Nephron progenitor cell (in vitro differentiated cells): ENCODE measurements around the gene WFDC12.

Experiments used
- DNase-seq: peaks from one replicate; pipeline ENCODE4 v3.0.0; 2021
- H3K27ac Mint-ChIP-seq: 2 replicates; pipeline ENCODE4 v1.8.0; 2021; ENCODE audit warnings: mild to moderate bottlenecking, moderate library complexity, mixed read lengths
- H3K27me3 Mint-ChIP-seq: 2 replicates; pipeline ENCODE4 v1.8.0; 2021; ENCODE audit warnings: mild to moderate bottlenecking, low read depth, mixed read lengths; ENCODE audit not compliant: poor library complexity
- H3K36me3 Mint-ChIP-seq: 2 replicates; pipeline ENCODE4 v1.8.0; 2021; ENCODE audit warnings: low read depth, mixed read lengths
- H3K4me1 Mint-ChIP-seq: 2 replicates; pipeline ENCODE4 v1.8.0; 2021; ENCODE audit warnings: mixed read lengths
- H3K4me3 Mint-ChIP-seq: 2 replicates; pipeline ENCODE4 v1.8.0; 2021; ENCODE audit warnings: mild to moderate bottlenecking, moderate library complexity, mixed read lengths
- H3K9me3 Mint-ChIP-seq: 2 replicates; pipeline ENCODE4 v1.8.0; 2021; ENCODE audit warnings: mild to moderate bottlenecking, moderate library complexity, mixed read lengths
- TF ChIP-seq, protein P1 (sequence below): fragments of 200-600 bp; sonication (generic); IDR thresholded peaks from 2 replicates; pipeline ENCODE4 v1.5.0; 2021; ENCODE audit warnings: antibody characterized with exemption

Gene WFDC12

GRCh38 chr20:45117581-45117980 is 6.7 kb downstream of the WFDC12 start:
- TF ChIP-seq, protein P1, sequence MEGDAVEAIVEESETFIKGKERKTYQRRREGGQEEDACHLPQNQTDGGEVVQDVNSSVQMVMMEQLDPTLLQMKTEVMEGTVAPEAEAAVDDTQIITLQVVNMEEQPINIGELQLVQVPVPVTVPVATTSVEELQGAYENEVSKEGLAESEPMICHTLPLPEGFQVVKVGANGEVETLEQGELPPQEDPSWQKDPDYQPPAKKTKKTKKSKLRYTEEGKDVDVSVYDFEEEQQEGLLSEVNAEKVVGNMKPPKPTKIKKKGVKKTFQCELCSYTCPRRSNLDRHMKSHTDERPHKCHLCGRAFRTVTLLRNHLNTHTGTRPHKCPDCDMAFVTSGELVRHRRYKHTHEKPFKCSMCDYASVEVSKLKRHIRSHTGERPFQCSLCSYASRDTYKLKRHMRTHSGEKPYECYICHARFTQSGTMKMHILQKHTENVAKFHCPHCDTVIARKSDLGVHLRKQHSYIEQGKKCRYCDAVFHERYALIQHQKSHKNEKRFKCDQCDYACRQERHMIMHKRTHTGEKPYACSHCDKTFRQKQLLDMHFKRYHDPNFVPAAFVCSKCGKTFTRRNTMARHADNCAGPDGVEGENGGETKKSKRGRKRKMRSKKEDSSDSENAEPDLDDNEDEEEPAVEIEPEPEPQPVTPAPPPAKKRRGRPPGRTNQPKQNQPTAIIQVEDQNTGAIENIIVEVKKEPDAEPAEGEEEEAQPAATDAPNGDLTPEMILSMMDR = no peak
- Mint-ChIP-seq H3K27ac (no peak overlapping the region), H3K36me3 (no peaks in the 10 kb centered on the region), H3K9me3 (peaks cover 12% of the 10 kb centered on the region), H3K4me3 (no peak overlapping the region), H3K27me3 (peaks cover 55% of the 10 kb centered on the region), H3K4me1 (no peaks in the 10 kb centered on the region)
- DNase-seq = no peak

- TF ChIP-seq, protein P1 = no peak
- DNase-seq = no peak
- H3K9me3 Mint-ChIP-seq = peaks cover 7% of the 10 kb centered on the region
- no peak overlapping the region for H3K4me3 Mint-ChIP-seq
- H3K36me3 Mint-ChIP-seq = no peaks in the 10 kb centered on the region
- peaks cover 56% of the 10 kb centered on the region for H3K27me3 Mint-ChIP-seq
- no peak overlapping the region for H3K27ac Mint-ChIP-seq
- no peaks in the 10 kb centered on the region for H3K4me1 Mint-ChIP-seq
Observed at GRCh38 chr20:45115829-45116228, 8.4 kb downstream of the WFDC12 start.

- TF ChIP-seq, protein P1 = no peak
- H3K27me3 Mint-ChIP-seq = peaks cover 52% of the 10 kb centered on the region
- H3K9me3 Mint-ChIP-seq = peaks cover 4% of the 10 kb centered on the region
- H3K27ac Mint-ChIP-seq = peak overlapping the region; percentile 22
- no peak for DNase-seq
- H3K4me1 Mint-ChIP-seq = no peaks in the 10 kb centered on the region
- H3K36me3 Mint-ChIP-seq = no peaks in the 10 kb centered on the region
- no peak overlapping the region for H3K4me3 Mint-ChIP-seq
Observed at GRCh38 chr20:45115386-45115774, 8.9 kb downstream of the WFDC12 start.

GRCh38 chr20:45114465-45115385 is 9.5 kb downstream of the WFDC12 start, which contains the start of gene WFDC5:
TSS of gene WFDC5 (minus strand) at chr20:45115174. CDS start at chr20:45115083, 91 bp downstream.
- H3K4me3 Mint-ChIP-seq = no peak within 1 kb of the TSS
- TF ChIP-seq, protein P1 = no peak
- peak within 1 kb of the TSS; percentile 22 for H3K27ac Mint-ChIP-seq
- peaks cover 50% of the 10 kb centered on the region for H3K27me3 Mint-ChIP-seq
- H3K36me3 Mint-ChIP-seq = no peaks in the 10 kb centered on the region
- no peaks in the 10 kb centered on the region for H3K9me3 Mint-ChIP-seq
- H3K4me1 Mint-ChIP-seq = no peaks in the 10 kb centered on the region
- no peak for DNase-seq

- H3K27ac Mint-ChIP-seq = no peak overlapping the region
- H3K4me3 Mint-ChIP-seq = no peak overlapping the region
- H3K36me3 Mint-ChIP-seq = no peaks in the 10 kb centered on the region
- DNase-seq = no peak
- H3K9me3 Mint-ChIP-seq = no peaks in the 10 kb centered on the region
- no peaks in the 10 kb centered on the region for H3K4me1 Mint-ChIP-seq
- peaks cover 48% of the 10 kb centered on the region for H3K27me3 Mint-ChIP-seq
- TF ChIP-seq, protein P1 = no peak
Observed at GRCh38 chr20:45113865-45114264, 10.4 kb downstream of the WFDC12 start.

- DNase-seq = no peak
- no peaks in the 10 kb centered on the region for H3K36me3 Mint-ChIP-seq
- H3K4me3 Mint-ChIP-seq = no peak overlapping the region
- H3K27ac Mint-ChIP-seq = no peak overlapping the region
- no peaks in the 10 kb centered on the region for H3K9me3 Mint-ChIP-seq
- H3K27me3 Mint-ChIP-seq = peaks cover 44% of the 10 kb centered on the region
- TF ChIP-seq, protein P1 = no peak
- no peaks in the 10 kb centered on the region for H3K4me1 Mint-ChIP-seq
Observed at GRCh38 chr20:45112754-45113153, 11.5 kb downstream of the WFDC12 start.
